Stimulated activated CD8-positive, alpha-beta memory T cell treated with anti-CD3 and anti-CD28 coated beads, Interleukin-7, amount 100 ng/mL, for 24 hours (primary cell): Measurements from ENCODE around the gene AGAP1.

ENCODE experiments used
- DNase-seq: peaks from one replicate; pipeline ENCODE4 v3.0.0-alpha.2; 2020; ENCODE audit warnings: low read depth

AGAP1 gene

GRCh38 chr2:235493775-235494715, at the start of gene AGAP1:
Gene AGAP1, plus strand, starts transcription at chr2:235494043.
- no peak for DNase-seq

DNA sequence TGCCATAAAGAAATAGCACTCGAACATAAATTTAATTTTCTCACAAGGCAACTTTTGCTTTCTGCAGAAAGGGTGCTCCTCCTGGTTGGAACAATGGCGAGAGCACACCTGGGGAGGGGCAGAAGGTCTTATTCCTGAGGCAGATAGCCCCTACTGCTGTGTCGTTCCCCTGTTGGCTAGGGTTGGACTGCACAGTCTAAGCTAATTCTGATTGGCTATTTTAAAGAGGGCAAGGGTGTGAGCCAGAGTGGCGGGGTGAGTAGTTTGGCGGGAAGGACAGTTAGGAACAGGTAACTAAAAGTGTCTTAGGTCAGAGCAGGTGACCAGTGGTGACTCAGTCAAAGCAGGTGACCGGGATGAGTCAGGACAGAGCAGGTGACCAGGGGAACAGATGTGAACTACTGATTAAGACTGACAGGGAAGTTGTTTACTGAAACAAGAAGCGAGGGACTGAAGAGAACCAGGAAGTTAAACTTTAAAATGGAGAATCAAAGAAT, 49.7 kb upstream of the AGAP1 start:
- DNase-seq: no peak

- no peak for DNase-seq
Measured at GRCh38 chr2:235445116-235445515, 48.7 kb upstream of the AGAP1 start.

DNA sequence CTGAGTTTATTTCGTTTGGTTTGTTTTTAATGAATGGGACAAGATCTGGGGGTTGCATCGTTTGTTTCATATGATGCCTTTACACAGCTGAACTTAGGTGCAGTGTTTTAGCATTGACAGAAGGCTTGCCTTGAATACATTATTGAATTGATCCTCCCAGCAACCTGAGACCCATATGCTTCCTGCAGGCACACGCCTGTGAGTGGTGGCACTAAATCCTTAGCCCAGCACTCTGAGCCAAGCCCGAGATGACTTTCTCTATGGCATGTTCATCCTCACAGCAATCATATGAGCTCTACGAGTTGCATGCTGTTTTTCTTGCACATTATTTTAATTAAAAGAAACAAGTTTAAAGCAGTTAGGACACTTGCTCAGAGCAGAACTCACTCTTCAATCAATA, 47.8 kb upstream of the AGAP1 start:
- DNase-seq: no peak

GRCh38 chr2:235447210-235447609, 46.6 kb upstream of the AGAP1 start:
- no peak for DNase-seq

DNA sequence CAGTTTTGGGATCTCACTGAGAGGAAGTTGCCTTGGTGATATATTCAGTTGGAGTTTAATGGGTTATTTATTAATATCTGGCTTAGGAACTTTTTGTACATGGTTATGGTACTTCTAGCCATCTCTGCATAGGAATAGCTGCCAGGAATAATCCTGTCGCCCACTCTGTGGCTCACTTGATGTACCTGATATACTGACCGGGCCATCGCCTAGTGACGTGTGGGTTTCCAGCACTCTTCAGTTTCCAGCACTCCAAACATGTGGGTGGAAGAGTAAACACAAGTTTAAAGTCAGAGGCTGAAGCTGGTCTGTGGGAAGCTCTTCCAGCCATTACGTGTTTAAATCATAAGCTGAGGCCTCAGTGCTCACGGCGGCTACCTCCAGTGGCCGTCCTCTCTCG, 44.3 kb upstream of the AGAP1 start:
- DNase-seq: no peak

- DNase-seq: no peak
Measured at GRCh38 chr2:235453605-235454151, 40.2 kb upstream of the AGAP1 start.

DNA sequence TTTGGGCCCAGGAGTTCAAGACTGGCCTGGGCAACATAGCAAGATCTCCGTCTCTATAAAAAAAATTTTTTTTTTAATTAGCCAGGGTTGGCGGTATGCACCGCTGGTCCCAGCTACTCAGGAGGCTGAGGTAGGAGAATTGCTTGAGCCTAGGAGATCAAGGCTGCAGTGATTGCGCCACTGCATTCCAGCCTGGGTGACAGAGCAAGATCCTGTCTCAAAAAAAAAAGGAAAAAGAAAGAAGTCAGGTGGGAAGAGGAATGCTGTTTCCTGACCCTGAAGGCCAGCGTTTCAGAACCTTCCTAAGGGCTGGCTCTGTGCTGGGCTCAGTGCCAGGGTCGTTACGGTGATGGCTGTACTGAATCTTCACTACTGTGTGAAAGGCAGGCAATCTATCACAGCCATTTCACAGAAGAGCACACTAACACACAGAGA, 35.0 kb upstream of the AGAP1 start:
- no peak for DNase-seq

- no peak for DNase-seq
Measured at GRCh38 chr2:235460548-235461047, 33.2 kb upstream of the AGAP1 start.

GRCh38 chr2:235461763-235462414, 32.0 kb upstream of the AGAP1 start:
- no peak for DNase-seq

DNA sequence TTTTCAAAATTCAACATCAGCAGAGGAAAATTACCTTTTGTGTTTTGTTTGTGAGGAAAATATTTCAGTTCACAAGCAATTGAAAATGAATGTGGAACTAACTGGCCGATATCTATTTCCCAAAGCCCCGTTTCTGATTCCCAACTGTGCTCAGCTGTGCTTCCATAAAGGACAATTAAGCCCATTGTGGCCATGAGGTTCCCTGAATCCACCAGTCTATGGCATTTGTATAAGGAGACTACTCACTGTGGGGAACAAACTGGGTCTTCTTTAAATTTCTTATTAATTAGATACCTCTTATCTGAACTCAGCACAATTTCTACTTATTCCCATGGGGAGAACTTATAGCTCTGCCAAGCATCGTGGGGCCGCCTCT, 31.4 kb upstream of the AGAP1 start:
- DNase-seq: no peak

DNA sequence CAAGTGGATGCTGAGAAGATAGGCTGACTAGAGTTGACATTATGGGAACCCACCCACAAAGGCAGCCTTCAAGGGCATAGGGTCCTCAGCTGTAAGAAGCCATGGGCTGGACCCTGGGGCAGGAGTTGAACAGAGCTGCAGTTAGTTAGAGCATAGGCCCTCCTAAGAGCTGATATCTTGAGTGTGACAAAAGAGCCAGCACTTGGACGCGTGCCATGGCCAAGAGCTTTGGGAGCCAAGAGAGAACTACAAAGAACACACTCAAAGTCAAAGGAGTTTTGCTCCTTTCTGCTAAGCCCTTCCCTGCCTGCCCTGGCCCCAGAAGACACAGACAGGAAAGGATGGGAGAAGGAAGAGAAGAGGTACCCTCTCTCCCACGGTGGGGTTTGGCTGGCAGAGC, 29.9 kb upstream of the AGAP1 start:
- DNase-seq: no peak

- DNase-seq: no peak
Measured at GRCh38 chr2:235467588-235467987, 26.3 kb upstream of the AGAP1 start.

DNA sequence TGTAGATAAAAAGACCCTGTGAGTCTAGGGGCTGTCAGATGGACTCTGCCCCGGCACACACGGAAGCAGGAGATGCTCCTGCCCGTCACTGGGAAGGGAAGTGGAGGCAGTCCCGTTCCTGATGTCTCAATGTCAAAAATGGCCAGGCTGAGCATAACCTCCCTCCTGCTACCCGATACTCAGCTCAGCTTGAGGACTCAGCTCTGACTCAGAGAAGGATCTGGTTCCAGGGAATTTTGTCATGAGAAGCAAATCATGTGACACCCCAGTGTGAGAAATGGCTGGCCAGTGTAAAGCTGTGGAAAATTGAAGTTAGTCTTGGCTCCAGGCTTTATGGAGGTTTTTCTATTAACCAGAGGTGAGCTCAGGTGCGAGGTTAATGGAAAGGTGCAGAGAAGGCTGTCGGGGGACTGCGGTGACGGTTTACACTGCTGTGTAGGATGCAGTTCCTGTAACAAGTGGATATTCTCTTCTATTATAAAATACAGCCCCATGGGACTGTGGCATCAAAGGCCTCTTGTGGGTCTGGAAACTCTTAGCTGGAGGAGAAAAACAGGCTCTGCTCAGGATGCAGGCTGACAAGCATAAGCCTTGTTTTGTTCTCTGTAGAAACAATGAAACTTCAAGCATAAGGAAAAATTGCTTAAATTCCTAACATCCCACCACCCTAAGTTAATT, 24.7 kb upstream of the AGAP1 start:
- DNase-seq: no peak

- DNase-seq: no peak
Measured at GRCh38 chr2:235471186-235471747, 22.6 kb upstream of the AGAP1 start.

DNA sequence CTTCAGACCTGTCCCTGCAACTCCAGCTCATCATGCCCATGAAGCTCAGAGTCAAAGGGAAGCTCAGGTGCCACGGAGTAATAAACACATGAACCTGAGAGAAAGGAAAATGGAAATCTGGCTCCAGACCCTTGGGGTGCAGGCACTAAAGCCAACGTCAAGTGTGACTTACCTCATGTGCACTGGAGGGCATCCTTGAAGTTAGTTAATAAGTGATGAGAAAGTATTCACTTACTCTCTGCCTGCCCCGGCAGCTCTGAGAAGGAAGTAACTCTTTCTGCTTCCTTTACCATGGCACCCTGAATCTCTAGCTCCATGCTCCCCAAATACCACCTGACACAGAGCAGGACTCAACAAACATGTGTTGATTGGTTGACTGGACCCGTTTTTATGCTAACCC, 21.4 kb upstream of the AGAP1 start:
- DNase-seq: no peak

GRCh38 chr2:235478609-235479008, 15.2 kb upstream of the AGAP1 start:
- no peak for DNase-seq

- no peak for DNase-seq
Measured at GRCh38 chr2:235479604-235480003, 14.2 kb upstream of the AGAP1 start.

GRCh38 chr2:235480614-235481013, 13.2 kb upstream of the AGAP1 start:
- no peak for DNase-seq

- no peak for DNase-seq
Measured at GRCh38 chr2:235483313-235483712, 10.5 kb upstream of the AGAP1 start.

DNA sequence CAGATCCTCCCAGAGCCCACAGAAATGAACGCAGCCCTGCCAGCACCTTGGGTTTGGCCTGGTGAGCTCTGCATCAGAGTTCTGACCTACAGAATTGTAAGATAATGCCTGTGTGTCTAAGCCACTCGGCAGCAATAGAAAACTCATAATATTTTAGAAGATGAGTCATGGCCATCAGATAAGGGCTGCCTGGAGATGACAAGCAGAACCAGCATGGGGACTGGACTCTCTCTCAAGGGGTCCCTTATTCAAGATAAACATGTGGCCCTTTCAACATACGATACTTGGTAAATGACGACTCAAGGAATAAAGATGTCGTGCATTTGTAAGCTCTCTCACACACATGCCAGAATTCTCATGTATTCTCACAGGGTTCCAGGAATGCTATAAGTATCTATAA, 8.5 kb upstream of the AGAP1 start:
- no peak for DNase-seq

DNA sequence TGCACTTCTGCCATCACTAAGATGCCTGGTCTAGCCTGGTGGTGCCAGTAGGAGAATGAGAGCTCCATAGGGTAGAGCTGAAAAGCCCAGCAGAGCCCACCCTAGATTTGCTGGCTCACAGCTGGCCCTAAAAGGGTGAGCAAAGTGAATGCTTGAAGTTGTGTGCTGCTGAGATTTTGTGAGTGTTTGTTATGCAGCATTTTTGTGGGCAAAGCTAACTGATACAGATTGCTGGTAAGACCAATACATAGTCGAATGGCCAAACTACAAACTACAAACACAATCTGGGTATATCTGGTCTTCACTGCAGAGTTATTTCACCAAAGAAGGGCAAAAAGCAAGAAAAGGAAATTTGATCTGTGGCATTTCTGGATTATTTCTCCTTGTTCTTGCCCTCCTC, 7.1 kb upstream of the AGAP1 start:
- no peak for DNase-seq
